HG03097 (cell line): ENCODE data around the gene CDC20B.

Source experiments
- ATAC-seq: cut with Tn5 transposase; IDR thresholded peaks from one replicate; pipeline ENCODE4 v1.9.1; 2021; ENCODE audit not compliant: unreplicated experiment, low FRiP score

Gene CDC20B

GRCh38 chr5:55172937-55173686 is at the start of gene CDC20B:
Gene CDC20B (minus strand): TSS chr5:55173177. CDS start chr5:55173000, 177 bp downstream.
- ATAC-seq, result peak; percentile 85

DNA sequence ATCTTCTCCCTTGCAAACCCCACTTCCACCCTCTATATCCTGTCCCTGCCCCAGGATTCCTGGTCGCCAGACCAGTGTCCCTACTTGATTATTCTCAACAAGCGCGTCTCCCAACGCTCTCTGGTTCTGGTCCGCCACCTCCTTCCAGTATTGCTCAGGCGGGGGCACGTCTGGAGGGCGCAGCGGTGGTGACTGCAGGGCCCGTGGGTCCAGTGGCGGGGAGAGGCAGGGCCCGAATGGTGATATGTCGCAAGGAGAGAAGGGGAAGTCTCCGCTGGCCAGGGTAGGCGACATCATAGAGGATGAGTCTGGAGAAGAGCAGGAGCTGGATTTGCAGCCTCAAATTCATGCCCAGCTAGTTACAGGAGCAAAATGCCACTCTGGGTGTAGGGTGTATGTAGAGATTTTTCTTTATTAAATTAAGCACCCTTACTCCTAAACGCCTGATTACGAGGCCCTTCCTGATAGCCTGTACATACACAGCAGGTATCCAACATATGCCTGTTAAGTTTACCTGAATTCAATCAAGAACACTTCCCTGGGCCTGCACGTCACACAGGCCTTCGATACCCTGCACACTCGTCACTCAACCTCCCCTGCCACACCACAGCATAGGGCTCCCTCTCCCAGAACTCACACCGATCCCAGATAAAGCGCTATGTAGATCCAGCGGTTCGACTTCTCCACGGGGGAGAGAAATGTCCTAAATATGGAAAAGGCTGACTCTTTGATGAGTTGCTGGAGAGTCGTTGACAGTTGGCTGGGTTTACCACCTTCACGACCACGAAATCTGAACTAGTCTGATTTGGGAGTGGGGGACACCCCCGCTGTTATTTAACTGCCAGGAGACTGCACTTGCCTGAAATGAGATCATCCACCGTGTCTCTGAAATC is 49.4 kb upstream of the CDC20B start:
- ATAC-seq, result no peak

DNA sequence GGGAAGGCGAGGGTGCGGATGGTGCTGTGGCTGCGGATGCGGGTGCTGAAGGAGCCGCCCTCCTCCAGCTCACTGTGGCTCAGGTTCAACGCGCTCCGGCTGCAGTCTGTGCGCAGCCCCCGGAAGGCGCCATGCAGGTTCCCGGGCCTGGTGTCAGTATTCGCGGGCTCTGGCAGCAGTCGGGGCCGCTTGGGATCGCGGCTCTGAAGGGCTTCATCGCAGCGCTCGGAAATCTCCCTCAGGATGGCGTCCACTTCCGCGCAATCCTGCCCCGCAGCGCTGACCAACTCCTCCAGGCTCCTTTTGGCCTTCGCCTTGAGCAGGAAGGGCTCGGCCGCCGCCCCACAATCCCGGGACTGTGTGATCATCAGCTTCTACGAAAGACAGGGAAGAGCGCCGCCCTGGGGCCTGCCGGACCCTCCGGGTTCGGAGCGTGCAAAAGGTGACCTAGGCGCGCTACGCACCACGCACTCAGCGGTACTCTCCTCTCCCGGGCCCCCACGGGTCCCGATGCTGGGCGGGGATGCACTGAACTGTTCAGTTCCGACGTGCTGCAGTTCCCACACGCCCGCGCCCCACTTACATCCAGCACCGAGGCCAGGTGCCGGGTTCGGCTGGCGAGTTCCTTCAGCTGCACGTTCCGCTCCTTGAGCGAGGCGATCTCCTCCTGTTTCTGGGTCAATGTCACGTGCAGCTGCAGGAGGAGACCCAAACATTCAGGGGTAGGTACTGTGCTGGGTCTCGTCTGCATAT is 47.6 kb upstream of the CDC20B start:
- ATAC-seq, result no peak

DNA sequence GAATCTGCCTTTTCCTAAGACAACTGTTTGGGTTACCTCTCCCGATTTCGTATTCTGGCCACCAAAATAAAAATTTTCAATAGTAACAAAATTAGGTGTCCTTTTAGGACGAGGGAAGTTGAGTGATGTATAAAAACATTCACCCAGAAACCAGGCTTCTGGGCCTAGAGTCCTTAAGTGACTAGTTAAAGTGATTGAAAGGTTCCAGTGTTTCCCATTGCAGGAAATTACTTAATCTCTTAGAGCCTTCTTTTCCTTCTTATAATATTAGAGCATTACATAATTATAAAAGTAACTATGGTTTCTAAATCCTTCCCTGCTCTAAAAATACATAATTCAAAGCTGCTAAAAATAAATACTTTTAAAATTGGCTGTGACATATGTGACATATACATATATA is 46.8 kb upstream of the CDC20B start:
- ATAC-seq, result no peak

DNA sequence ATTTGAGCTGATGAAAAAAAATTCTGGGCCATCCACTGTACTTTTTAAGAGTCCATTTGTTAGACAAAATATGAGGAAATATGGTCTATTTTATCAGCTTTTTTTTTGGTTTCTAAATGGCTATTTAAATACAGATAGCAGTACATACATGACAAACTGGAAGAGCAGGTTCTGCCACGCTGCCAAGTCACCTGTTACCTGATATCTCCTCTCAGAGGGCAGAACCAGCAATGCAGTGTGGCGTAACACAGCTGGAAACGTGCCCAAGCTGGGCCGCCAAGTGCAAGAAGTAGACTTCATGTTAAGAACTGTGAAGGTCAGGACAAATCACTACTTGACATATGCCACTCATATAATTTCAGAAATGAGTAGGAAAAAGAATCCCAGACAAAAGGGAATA is 46.0 kb upstream of the CDC20B start:
- ATAC-seq, result no peak

- no peak for ATAC-seq
Measured at GRCh38 chr5:55211184-55211874, 38.4 kb upstream of the CDC20B start.

- no peak for ATAC-seq
Measured at GRCh38 chr5:55205001-55205400, 32.0 kb upstream of the CDC20B start.

GRCh38 chr5:55191165-55191564 is 18.2 kb upstream of the CDC20B start:
- ATAC-seq, result no peak

GRCh38 chr5:55188656-55189540 is 15.9 kb upstream of the CDC20B start:
- no peak for ATAC-seq

GRCh38 chr5:55187370-55187769 is 14.4 kb upstream of the CDC20B start:
- ATAC-seq, result no peak

- no peak for ATAC-seq
Measured at GRCh38 chr5:55180016-55180415, 7.0 kb upstream of the CDC20B start.

DNA sequence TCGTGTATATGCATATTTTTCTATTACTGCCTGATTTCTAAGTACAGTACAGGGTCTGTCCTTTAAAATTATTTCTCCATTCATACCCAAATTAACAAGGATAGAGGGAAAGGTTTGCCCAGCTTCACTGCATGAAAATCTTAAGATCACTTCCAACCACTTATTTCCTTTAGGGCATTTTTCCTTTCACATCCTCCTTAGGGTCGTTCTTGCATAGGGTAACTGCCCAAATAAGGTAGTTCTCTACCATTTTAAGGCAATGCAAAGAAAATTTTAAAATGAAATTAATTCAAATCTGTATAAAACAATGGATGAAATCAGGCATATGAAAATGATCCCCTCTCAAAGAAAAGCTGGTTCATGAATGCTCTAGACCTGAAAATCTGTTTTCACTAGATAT is 4.1 kb upstream of the CDC20B start:
- ATAC-seq, result no peak

GRCh38 chr5:55176176-55176818 is 3.3 kb upstream of the CDC20B start:
- no peak for ATAC-seq

DNA sequence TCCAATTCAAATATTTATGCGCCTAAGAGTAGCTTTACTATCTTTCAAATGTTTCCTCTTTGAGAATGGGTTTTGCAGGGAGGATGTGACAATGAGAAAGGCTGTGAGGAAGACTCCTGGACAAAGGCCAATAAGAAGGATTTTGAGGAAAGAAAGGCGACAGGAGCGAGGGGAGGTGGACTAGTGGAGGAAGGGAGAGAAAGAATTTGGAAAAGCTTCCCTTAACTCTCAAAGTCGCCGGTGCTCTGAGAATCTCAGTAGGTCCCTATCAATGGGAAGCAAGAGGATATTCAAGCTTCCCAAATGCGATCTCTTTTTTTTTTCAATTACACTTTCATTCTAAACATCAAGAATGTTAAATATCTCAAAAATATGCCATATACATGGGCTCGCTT is 2.8 kb upstream of the CDC20B start:
- no peak for ATAC-seq

DNA sequence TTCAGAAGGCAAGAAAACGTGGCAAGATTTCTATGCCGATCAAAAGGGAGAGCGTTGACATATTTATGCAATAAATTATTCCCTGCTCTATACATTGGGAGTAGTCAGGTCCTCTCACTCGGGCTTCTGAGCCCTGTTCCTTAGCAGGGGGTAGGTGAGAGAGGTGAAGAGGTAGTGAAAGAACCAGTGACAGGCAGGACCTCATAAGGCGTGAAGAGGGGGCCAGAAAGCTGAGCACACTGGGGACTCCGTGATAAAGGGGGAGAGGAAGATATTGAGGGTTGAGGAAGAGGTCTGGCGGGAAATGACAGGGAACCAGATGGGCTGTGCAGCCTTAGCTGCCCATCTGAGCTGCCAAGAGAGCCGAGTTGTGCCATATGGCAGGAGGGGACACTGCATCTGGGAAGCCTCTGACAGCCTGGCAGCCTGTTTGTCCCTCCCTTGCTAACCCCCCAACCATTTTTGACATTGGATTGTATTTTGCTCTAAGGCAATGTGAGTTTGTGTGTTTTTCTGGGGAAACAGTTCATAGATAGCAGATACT is 782 bp upstream of the CDC20B start:
- peak; percentile 7 for ATAC-seq

- ATAC-seq, result peak; percentile 58
Measured at GRCh38 chr5:55172051-55172899, 702 bp downstream of the CDC20B start.

- ATAC-seq, result no peak
Measured at GRCh38 chr5:55171471-55171870, 1.5 kb downstream of the CDC20B start.

- ATAC-seq, result no peak
Measured at GRCh38 chr5:55162666-55163065, 10.3 kb downstream of the CDC20B start.
